Esophagus squamous epithelium (tissue), 4 donors: ENCODE measurements around the gene MEX3C.

Experiments
- CTCF ChIP-seq, 6 experiments: fragments of 450-650 bp in 4 of 6; fragments of 200-600 bp in 2 of 6; sonication (generic) in 2 of 6; IDR thresholded peaks; one replicate each; pipeline ENCODE4 v1.5.1; 2016 to 2019; ENCODE audit warnings: antibody characterized with exemption in 6 of 6, mild to moderate bottlenecking in 4 of 6, moderate library complexity in 4 of 6
- POLR2A ChIP-seq, 4 donors: fragments of 450-650 bp; IDR thresholded peaks; one replicate each; pipeline ENCODE4 v1.6.1; 2017; ENCODE audit warnings: antibody characterized with exemption in 4 of 4, mild to moderate bottlenecking in 4 of 4, moderate library complexity in 3 of 4

- TF ChIP-seq POLR2A (IDR thresholded peaks at IDR 0.05) (no peak), CTCF (IDR thresholded peaks at IDR 0.05) (no peak)
These were observed 31.8 kb upstream of the MEX3C start for GRCh38 chr18:51229328-51229727.
